Brain microvascular endothelial cell (primary cell): ENCODE results near the gene RHEX.

Source experiments
- DNase-seq: peaks from one replicate; pipeline ENCODE4 v3.0.0-alpha.2; 2020
- H3K27ac ChIP-seq: fragments of 250-450 bp; sonication (Bioruptor Pico); 2 replicates; pipeline ENCODE4 v1.5.1; 2020; ENCODE audit warnings: mild to moderate bottlenecking, moderate library complexity
- H3K27me3 ChIP-seq: fragments of 250-450 bp; sonication (Bioruptor Pico); replicated peaks from 2 replicates; pipeline ENCODE4 v1.5.1; 2020; ENCODE audit warnings: mild to moderate bottlenecking
- H3K36me3 ChIP-seq: fragments of 250-450 bp; sonication (Bioruptor Pico); replicated peaks from 2 replicates; pipeline ENCODE4 v1.5.1; 2020; ENCODE audit warnings: mild to moderate bottlenecking
- H3K4me3 ChIP-seq: 2 replicates; pipeline ENCODE4 v1.5.1; 2011; ENCODE audit warnings: low read depth, mild to moderate bottlenecking, control low read depth, low read length, moderate library complexity
- in situ Hi-C: cut with HindIII; loops from 2 replicates; pipeline ENCODE4 v1.10.0; 2017; ENCODE audit warnings: low sequenced_read_pairs, low pct_ligation_motif_present
- TF ChIP-seq, protein P1 (sequence below): IDR thresholded peaks from 2 replicates; pipeline ENCODE4 v1.5.1; 2011; ENCODE audit warnings: low read depth, mild to moderate bottlenecking, moderate library complexity, low read length, control low read depth, inconsistent platforms; ENCODE audit errors: missing control alignments

Gene RHEX

DNA sequence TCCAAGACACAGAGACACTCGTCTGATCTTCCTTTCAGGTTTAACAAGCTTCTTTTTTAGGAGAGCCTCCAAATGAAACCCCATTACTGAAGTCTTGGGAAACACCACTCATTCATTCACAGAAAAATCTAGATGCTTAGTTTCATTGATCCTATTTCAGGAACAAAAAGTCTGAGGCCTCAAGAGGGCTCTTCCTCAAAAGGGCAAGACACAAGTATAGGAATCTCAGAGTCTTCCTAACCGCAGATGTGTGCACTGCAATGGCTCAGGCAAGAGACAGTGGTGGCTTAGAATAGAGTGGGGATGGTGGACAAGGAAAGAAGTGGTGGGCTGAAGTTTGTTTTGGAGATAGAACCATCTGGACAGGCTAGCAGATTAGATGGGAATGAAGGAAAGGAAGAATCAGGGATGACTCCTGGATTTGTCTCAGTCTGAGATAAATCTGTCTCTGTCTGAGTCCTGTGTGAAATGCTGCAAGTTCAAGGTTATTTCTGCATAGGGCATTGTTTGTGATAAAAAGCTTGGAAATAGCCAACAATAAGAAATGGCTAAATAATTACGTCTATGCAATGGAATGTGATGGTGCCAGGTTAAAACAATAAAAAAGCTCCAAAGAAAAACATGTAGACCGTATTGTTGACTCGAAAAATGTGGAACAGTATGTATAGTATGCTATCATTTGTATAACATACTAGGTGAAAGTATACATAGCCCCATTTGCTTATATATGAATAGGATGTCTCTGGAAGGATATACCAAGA lies 20.4 kb upstream of the RHEX start:
- Histone ChIP-seq H3K27me3 (peaks cover 7% of the 10 kb centered on the region), H3K4me3 (no peak overlapping the region), H3K27ac (no peak overlapping the region), H3K36me3 (no peaks in the 10 kb centered on the region)
- no peak for DNase-seq
- in situ Hi-C loops, result no loop called here
- TF ChIP-seq, protein P1, sequence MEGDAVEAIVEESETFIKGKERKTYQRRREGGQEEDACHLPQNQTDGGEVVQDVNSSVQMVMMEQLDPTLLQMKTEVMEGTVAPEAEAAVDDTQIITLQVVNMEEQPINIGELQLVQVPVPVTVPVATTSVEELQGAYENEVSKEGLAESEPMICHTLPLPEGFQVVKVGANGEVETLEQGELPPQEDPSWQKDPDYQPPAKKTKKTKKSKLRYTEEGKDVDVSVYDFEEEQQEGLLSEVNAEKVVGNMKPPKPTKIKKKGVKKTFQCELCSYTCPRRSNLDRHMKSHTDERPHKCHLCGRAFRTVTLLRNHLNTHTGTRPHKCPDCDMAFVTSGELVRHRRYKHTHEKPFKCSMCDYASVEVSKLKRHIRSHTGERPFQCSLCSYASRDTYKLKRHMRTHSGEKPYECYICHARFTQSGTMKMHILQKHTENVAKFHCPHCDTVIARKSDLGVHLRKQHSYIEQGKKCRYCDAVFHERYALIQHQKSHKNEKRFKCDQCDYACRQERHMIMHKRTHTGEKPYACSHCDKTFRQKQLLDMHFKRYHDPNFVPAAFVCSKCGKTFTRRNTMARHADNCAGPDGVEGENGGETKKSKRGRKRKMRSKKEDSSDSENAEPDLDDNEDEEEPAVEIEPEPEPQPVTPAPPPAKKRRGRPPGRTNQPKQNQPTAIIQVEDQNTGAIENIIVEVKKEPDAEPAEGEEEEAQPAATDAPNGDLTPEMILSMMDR, result no peak

DNA sequence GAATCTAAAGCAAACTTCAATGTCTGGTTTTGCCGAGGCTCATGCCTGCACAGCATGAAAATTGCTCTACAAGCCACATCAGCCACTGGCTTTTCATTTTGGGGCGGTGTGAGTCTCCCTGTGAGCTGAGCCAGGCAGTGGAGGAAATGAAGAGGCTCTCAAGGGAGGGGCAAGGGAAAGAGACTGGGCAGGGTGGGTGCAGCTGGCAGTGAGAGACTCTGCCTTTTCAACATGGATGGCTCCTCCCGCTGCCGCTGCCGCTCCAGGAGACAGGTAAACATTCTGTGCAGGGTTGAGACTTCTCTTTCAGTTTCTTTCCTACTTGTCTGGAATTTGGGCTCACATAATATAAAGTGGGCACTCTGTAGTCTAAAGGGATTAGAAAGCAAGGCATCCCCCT lies 17.9 kb upstream of the RHEX start:
- no peaks in the 10 kb centered on the region for H3K36me3 ChIP-seq
- DNase-seq, result no peak
- TF ChIP-seq, protein P1, result no peak
- in situ Hi-C loops, result no loop called here
- no peak overlapping the region for H3K4me3 ChIP-seq
- peaks cover 19% of the 10 kb centered on the region for H3K27me3 ChIP-seq
- no peak overlapping the region for H3K27ac ChIP-seq

DNA sequence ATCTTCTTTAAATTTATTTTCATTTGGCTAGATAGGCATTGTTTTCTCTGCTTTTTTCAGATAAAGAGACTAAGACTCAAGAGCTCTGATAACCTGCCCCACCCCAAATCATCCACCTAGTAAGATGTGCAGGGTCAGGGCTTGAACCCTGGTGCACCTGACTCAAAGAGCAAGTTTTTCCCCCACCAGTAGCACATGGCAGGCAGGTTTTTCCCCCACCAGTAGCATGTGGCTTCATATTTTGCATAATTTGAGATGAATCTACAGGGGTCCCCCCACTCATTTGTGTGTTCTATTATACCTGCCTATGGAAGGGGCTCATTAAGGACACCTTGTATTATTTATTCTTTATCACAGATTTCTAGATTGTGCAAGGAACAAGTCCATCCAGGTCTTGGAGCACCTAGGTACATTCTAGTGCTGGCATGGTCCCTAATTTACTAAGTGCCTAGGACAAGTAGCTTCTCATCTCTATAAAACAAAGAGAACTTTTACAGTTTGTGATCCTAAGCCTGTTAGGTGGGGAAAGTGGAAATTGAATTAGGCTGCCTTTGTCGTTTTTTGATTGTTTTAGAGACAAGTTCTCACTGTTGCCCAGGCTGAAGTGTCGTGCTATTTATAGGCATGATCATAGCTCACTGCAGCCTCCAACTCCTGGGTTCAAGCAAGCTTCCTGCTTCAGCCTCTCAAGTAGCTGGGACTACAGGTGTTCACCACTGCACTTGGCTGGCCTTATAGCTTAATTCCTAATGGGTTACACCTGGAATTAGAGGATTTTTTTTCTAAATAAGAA lies 16.1 kb upstream of the RHEX start:
- H3K36me3 ChIP-seq, result no peaks in the 10 kb centered on the region
- in situ Hi-C loops, result no loop called here
- H3K27me3 ChIP-seq, result peaks cover 23% of the 10 kb centered on the region
- TF ChIP-seq, protein P1, result no peak
- no peak overlapping the region for H3K27ac ChIP-seq
- H3K4me3 ChIP-seq, result no peak overlapping the region
- DNase-seq, result no peak

DNA sequence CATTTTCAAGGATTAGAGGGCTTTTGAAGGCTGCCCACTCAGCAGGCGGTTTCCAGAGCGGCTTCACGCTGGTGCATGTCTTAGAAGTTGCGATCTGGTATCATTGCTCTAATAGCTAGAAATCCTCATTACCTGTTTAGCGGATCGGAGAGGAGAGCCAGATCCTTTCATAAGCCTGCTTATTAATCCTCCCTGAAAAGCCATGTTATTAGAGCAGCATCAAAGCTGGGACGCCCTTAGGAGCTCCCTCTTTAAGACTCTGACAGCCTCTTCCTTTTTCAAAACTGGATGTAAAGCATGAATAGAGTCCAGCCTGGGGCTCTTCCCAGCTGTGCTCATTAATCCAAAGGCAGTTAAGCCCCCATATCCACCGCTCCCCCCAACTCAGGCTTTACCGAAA lies 15.4 kb upstream of the RHEX start:
- no peak overlapping the region for H3K4me3 ChIP-seq
- no peak overlapping the region for H3K27ac ChIP-seq
- TF ChIP-seq, protein P1, result no peak
- H3K27me3 ChIP-seq, result peaks cover 23% of the 10 kb centered on the region
- H3K36me3 ChIP-seq, result no peaks in the 10 kb centered on the region
- in situ Hi-C loops, result no loop called here
- DNase-seq, result no peak

DNA sequence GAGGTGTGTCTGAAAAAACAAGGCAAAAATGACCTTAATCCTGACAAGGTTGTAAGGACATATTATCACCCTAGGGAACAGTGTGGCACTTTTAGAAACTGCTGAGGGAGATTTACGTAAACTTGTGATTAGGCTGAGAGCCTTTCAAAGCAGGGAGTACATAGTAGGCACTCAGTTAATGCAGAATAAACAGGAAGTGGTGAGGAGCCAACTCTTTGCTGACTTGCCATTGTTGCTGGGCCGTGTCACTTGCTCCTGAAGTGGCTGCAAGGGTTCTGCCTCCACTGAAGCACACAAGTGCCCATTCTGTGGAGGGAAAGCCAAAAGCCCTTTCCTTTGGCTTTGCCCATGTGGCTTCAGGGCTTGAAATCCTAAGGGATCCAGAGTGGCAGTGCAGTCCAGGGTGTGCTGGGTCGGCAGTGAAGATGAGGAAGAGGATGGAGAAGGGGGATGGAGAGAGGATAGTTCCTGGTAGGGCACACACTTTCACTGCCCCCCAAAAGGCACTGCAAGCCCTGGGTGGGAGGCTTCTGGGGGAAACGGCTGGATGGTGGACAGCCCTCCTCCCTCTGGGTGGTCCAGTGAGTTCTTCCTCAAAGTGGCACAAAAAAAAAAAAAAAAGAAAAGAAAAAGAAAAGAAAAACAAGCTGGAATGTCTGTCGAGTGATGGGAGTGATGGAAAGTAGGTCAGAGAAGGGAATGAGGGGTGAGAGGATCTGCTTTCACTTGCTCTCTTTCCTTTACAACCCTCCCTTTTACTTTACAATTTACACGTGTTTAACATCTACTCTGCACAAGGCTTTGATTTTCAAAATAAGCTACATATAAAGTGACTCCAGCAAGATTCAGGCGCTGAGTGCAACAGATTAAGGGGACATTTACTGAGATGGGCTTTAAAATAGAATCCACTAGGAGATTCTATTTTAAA lies 13.7 kb upstream of the RHEX start:
- no peaks in the 10 kb centered on the region for H3K36me3 ChIP-seq
- peaks cover 23% of the 10 kb centered on the region for H3K27me3 ChIP-seq
- no peak overlapping the region for H3K4me3 ChIP-seq
- no peak for DNase-seq
- TF ChIP-seq, protein P1, result no peak
- in situ Hi-C loops, result no loop called here
- H3K27ac ChIP-seq, result no peak overlapping the region
